ENCODE results near the gene GCK.

The GCK gene

DNA sequence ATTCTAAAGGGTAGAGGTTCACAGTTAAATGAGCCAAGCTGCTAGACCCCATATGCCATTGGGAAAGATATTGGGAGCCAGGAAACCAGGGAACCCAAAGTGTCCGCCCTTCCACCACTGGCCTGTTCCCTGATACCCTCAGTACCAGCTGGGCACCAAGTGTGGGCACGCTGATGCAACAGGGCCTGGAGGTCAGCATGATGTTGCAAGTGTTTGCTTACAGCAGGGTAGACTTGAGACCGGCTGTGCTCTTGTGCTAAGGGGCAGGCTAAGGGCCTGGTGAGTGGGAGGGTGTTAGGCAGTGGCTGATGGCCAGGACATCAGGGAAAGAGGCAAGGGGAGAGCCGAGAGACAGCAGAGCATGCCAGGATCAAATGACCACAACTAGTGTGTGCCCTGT lies 27.1 kb downstream of the GCK start:
- H3K4me3 ChIP-seq (ENCODE audit: low read depth, low read length) = no peak overlapping the region
- no peak for DNase-seq (ENCODE audit: low read depth, low spot score)
- TF ChIP-seq, protein P1, sequence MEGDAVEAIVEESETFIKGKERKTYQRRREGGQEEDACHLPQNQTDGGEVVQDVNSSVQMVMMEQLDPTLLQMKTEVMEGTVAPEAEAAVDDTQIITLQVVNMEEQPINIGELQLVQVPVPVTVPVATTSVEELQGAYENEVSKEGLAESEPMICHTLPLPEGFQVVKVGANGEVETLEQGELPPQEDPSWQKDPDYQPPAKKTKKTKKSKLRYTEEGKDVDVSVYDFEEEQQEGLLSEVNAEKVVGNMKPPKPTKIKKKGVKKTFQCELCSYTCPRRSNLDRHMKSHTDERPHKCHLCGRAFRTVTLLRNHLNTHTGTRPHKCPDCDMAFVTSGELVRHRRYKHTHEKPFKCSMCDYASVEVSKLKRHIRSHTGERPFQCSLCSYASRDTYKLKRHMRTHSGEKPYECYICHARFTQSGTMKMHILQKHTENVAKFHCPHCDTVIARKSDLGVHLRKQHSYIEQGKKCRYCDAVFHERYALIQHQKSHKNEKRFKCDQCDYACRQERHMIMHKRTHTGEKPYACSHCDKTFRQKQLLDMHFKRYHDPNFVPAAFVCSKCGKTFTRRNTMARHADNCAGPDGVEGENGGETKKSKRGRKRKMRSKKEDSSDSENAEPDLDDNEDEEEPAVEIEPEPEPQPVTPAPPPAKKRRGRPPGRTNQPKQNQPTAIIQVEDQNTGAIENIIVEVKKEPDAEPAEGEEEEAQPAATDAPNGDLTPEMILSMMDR (IDR thresholded peaks at IDR 0.05; ENCODE audit: low read depth, low read length) = no peak
- in situ Hi-C loops (cut with HindIII; ENCODE audit: low sequenced_read_pairs) = no loop called here

DNA sequence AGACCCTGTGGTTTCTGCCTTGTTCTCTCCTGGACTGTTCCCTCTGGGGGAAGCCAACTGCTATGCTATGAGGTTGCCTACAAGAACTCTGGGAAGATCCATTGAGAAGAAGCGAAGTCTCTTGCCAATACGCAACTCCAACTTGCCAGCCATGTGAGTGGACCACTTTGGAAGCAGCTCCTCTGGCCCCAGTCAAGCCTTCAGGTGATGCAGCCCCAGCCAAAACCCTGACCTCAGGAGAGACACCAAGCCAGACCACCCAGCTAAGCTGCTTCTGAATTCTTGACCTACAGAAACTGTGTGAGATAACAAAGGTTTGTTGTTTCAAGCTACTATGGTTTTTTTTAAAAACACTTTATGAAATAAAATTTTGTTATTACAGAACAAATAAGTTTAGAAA lies 27.9 kb downstream of the GCK start:
- no peak for DNase-seq (ENCODE audit: low read depth, low spot score)
- TF ChIP-seq, protein P1 (IDR thresholded peaks at IDR 0.05; ENCODE audit: low read depth, low read length) = no peak
- in situ Hi-C loops (cut with HindIII; ENCODE audit: low sequenced_read_pairs) = no loop called here
- H3K4me3 ChIP-seq (ENCODE audit: low read depth, low read length) = no peak overlapping the region

DNA sequence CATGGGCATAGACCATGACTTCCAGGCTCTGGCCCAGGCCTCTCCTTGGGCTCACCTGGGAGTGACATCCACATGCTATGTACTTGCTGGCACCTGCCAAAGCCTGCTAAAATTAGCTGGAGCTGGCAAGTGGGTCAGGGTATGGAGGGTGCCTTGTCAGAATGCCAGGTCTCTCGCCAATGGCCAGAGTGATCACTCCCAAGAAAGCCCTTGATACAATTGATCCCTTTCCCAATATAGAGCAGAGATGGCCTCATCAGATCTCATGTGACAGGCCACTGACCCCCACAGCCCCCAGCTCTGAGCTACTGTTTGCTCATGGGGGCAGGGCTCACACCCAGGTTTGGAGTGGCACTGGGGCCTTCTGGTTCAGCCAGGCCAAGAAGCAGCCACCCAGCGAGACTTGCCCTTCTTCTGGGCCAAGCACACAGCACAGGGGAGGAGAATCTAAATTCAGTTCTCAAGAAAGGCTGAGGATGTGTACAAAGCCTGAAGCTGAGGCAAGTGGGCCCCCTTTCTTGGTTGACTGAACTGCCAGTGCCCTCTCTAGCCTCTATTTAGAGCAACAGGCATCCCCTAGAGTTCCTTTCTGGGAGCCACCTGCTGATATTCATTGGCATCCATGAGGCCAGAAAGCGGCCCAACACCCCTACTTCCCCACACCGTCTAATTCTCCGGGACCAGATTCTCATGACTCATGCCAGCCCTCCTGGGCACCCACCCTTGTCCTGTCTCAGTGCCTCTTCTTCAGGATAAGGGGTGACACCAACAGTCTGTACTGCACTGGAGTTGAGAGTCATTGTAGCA lies 29.2 kb downstream of the GCK start:
- no peak for DNase-seq (ENCODE audit: low read depth, low spot score)
- TF ChIP-seq, protein P1 (IDR thresholded peaks at IDR 0.05; ENCODE audit: low read depth, low read length) = no peak
- in situ Hi-C loops (cut with HindIII; ENCODE audit: low sequenced_read_pairs) = no loop called here
- H3K4me3 ChIP-seq (ENCODE audit: low read depth, low read length) = no peak overlapping the region

DNA sequence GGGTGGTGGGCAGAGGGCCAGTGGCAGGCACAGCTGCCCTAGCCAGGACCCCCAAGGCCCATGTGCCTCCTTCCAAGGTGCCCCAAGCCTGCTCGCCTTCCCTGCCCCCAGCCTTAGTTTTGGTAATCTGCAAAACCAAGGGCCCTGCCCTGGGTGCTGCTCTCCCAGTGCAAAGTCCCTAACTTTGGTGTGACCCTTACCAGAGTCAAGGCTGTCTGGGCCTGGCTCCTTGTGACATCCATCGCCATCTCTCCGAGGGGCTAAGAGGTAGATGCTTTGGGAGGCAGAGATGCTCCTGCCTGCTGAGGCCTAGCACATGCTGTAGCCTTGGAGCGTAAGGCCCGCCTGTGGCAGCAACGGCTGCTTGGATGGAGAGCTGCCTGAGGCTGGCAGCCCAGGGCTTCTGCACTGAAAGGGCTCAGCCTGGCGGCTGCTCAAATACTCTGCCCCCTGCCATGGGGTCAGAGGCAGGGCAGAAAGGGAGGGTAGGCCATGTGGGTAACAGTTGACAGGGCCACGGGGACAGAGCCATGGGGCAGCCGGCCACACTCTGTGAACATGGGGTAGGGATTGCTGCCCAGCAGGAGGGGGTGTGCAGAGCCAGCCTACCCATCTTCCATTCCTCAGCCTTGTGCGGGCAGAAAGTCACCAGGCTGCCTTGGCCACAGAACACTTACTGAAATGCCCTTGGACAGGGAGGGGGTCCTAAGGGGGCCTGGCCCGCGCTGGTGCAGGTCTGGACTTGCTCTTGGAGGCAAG lies 30.2 kb downstream of the GCK start:
- no peak overlapping the region for H3K4me3 ChIP-seq (ENCODE audit: low read depth, low read length)
- no peak for DNase-seq (ENCODE audit: low read depth, low spot score)
- TF ChIP-seq, protein P1 (IDR thresholded peaks at IDR 0.05; ENCODE audit: low read depth, low read length) = no peak
- in situ Hi-C loops (cut with HindIII; ENCODE audit: low sequenced_read_pairs) = no loop called here

DNA sequence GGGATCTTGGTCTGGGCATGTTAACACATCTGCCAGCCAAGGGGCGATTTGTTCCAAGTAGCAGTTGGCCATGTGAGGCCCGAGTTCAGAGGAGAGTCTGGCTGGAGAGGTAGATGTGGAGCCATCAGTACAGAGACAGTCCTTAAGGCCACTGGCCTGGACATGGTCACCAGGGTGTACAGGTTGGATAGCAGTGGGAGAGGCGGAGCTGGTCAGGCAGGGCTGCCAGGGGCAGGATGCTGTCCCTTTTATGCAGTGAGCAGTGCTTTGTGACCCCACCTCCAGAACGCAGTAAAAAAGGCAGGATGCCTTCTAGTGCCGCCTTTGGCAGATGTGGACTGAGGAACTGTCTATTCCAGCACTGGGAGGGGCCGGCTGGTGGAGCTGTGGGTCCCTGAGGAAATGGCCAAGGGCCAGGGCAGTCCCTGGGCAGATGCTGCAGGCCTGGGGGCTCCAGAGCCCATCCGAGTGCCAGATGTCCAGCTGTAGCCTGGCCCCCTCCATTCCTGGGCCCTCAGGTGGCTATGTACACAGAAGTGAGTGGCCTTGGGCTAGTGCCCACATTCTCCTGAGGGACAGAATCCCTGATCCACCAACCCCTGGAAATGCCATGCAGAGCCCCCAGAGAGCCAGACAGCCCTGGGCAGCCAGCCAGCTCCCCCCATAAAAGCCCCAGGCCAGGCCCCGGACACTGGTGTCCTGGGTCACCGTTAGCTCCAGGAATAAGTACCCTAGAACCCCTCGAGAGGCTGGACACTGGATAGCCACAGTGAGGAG lies 31.0 kb downstream of the GCK start:
- TF ChIP-seq, protein P1 (IDR thresholded peaks at IDR 0.05; ENCODE audit: low read depth, low read length) = no peak
- in situ Hi-C loops (cut with HindIII; ENCODE audit: low sequenced_read_pairs) = no loop called here
- no peak for DNase-seq (ENCODE audit: low read depth, low spot score)
- no peak overlapping the region for H3K4me3 ChIP-seq (ENCODE audit: low read depth, low read length)
